Pancreas (tissue), 10 donors: ENCODE results near the gene MXRA7. TPM values are rescaled to one million over a fixed set of nuclear protein-coding genes. Genes with fewer than 3 reads are reported as not detected.

Experiments
- ATAC-seq, 4 donors: fragments of 200-7000 bp; cut with Tn5 transposase; one replicate each; pipeline versions ENCODE4 v1.8.0 to v1.9.1; 2020; ENCODE audit warnings: mild to moderate bottlenecking in 4 of 4, moderate library complexity in 4 of 4
- DNase-seq, 6 donors: peaks; one replicate each; pipeline ENCODE4 v3.0.0-alpha.2; 2020
- FAIRE-seq: peaks from 2 replicates; lab custom pipeline; 2012; peaks lifted over from hg19 to GRCh38; lab: Jason Lieb, UNC
- H3K27ac ChIP-seq, 4 donors: fragments of 200-600 bp; sonication (generic); 1 replicate in 3 of 4; 2 replicates in 1 of 4; pipeline versions ENCODE4 v1.5.0 to v1.8.0; 2020
- H3K27me3 ChIP-seq, 4 donors: fragments of 200-600 bp; one replicate each; pipeline ENCODE4 v1.8.0; 2021
- H3K36me3 ChIP-seq, 3 donors: fragments of 200-600 bp; sonication (generic) in 1 of 3; one replicate each; pipeline versions ENCODE4 v1.5.0 to v1.8.0; 2020 to 2021
- H3K4me1 ChIP-seq, 3 donors: fragments of 200-600 bp; one replicate each; pipeline ENCODE4 v1.8.0; 2021
- H3K4me3 ChIP-seq, 4 donors: fragments of 200-600 bp; sonication (generic) in 2 of 4; one replicate each; pipeline versions ENCODE4 v1.5.0 to v1.8.0; 2020 to 2021
- H3K9me3 ChIP-seq, 4 donors: fragments of 200-600 bp; one replicate each; pipeline ENCODE4 v1.8.0; 2021
- CTCF ChIP-seq, 4 donors: fragments of 200-600 bp; sonication (generic) in 3 of 4; IDR thresholded peaks; one replicate each; pipeline versions ENCODE4 v1.5.0 to v1.8.0; 2021; ENCODE audit warnings: antibody characterized with exemption in 4 of 4
- WGBS, 2 donors: extraction: QIAGEN DNeasy Blood & Tissue Kit; methylation state at CpG; one replicate each; pipeline ENCODE4 v1.1.7; 2013; 5-methylcytosine and 5-hydroxymethylcytosine counted together
- intact Hi-C, 3 donors: fragments of 100-400 bp; cut with DNase I; formaldehyde crosslinking; loops; one replicate each; pipeline versions ENCODE4 v1.11.1 to v1.14.2; 2022
- microRNA-seq, 2 donors: library from miRNA; unstranded; fragments of <30 nt; microRNA quantifications; one replicate each; pipeline versions ENCODE4 to v1.1.0, GENCODE V29; 2019 to 2020
- polyA plus RNA-seq, 2 donors: library from polyadenylated mRNA; stranded (reverse); fragments of 200-250 nt; gene quantifications; one replicate each; pipeline ENCODE4 v1.2.3, GENCODE V29; 2013
- total RNA-seq, 6 donors: library from RNA; stranded (reverse); fragmentation: NEBNext Ultra II Directional in 4 of 6; extraction: Animal tissue kit (Norgen Biotek cat#: 25700) in 4 of 6; gene quantifications; one replicate each; pipeline versions ENCODE4 v1.2.1 to v1.2.4, GENCODE V29; 2021 to 2023
- donor health status: healthy with polysubstance abuse.
- donor health status: DM: no; HTN: no; CAD: no; lungs with moderate emphysema.
- donor health status: DM: no; HTN: no; CAD: no.
- donor health status: control.
- donor health status: control.
- donor health status: Bipolar disorder and iron deficiency.
- donor health status: DM: yes; HTN: yes; CAD: no.
- donor health status: DM: no; HTN: no; CAD: no.
- donor health status: DM: no; HTN: no; CAD: no.
- donor health status: DM: yes; HTN: yes; CAD: no.

Gene MXRA7
- total and polyA plus RNA-seq, 8 donors, result 32.0 to 137 (median 44.7) TPM

GRCh38 chr17:76633628-76634328 is 77.0 kb downstream of the MXRA7 start:
- no peak for FAIRE-seq
- Histone ChIP-seq H3K4me3 (no peak overlapping the region), H3K4me1 (no peaks in the 10 kb centered on the region), H3K27ac (no peak overlapping the region), H3K36me3 (no peaks in the 10 kb centered on the region), H3K27me3 (no peaks in the 10 kb centered on the region), H3K9me3 (no peaks in the 10 kb centered on the region)
- TF ChIP-seq CTCF (IDR thresholded peaks at IDR 0.05), result no peak
- ATAC-seq, result peak in 1 of 4 donors; percentile 61
- DNase-seq, result no peak
- 80 to 82% methylated on average over 14 of the region's 14 CpGs for WGBS, 2 donors
- intact Hi-C loops, result no loop called here

- Histone ChIP-seq H3K27me3 (no peaks in the 10 kb centered on the region), H3K27ac (no peak overlapping the region), H3K36me3 (no peaks in the 10 kb centered on the region), H3K4me1 (no peaks in the 10 kb centered on the region), H3K4me3 (no peak overlapping the region), H3K9me3 (no peaks in the 10 kb centered on the region)
- TF ChIP-seq CTCF (IDR thresholded peaks at IDR 0.05), result no peak
- peak in 3 of 4 donors; percentile 27 to 67 (median 67) for ATAC-seq
- intact Hi-C loops, result no loop called here
- WGBS, 2 donors, result 74 to 80% methylated on average over 10 of the region's 10 CpGs
- no peak for DNase-seq
- FAIRE-seq, result no peak
Observed at GRCh38 chr17:76631821-76632565, 78.8 kb downstream of the MXRA7 start.

GRCh38 chr17:76630151-76630550 is 80.6 kb downstream of the MXRA7 start:
- H3K4me3 ChIP-seq, result no peak overlapping the region
- no peaks in the 10 kb centered on the region for H3K9me3 ChIP-seq
- 62 to 70% methylated on average over 6 of the region's 6 CpGs for WGBS, 2 donors
- DNase-seq (no peak), FAIRE-seq (no peak), ATAC-seq (no peak)
- H3K27me3 ChIP-seq, result no peaks in the 10 kb centered on the region
- TF ChIP-seq CTCF (IDR thresholded peaks at IDR 0.05), result no peak
- H3K27ac ChIP-seq, result no peak overlapping the region
- no peaks in the 10 kb centered on the region for H3K4me1 ChIP-seq
- intact Hi-C loops, result no loop called here
- H3K36me3 ChIP-seq, result no peaks in the 10 kb centered on the region

Small RNA genes lying within 50 kb of the gene (microRNA-seq; reads per million reads assigned to microRNA genes)
- 0 to 0.39 reads per million in 2 donors for gene MIR636

Other genes with a start within 250 kb of the MXRA7 start
- gene AANAT, start 243.4 kb downstream of the MXRA7 start, total RNA-seq, result under 1 TPM in 1 of 6 donors, not detected in 5; 0.16 TPM
- under 1 TPM in 1 of 2 donors, not detected in 1; 0.23 TPM for gene AANAT, start 243.4 kb downstream of the MXRA7 start, polyA plus RNA-seq
- 10 to 100 TPM; 19.0 to 50.1 (median 22.4) TPM for gene RHBDF2, start 209.5 kb downstream of the MXRA7 start, total RNA-seq
- gene RHBDF2, start 209.5 kb downstream of the MXRA7 start, polyA plus RNA-seq, result 10 to 100 TPM; 18.0 to 41.8 TPM
- gene CYGB, start 173.3 kb downstream of the MXRA7 start, total RNA-seq, result 10 to 100 TPM in 1 of 6 donors, 1 to 10 TPM in 5; 2.6 to 15.7 (median 6.5) TPM
- 10 to 100 TPM in 1 of 2 donors, 1 to 10 TPM in 1; 9.8 to 10.3 TPM for gene CYGB, start 173.3 kb downstream of the MXRA7 start, polyA plus RNA-seq
- gene PRCD, start 170.9 kb downstream of the MXRA7 start, total RNA-seq, result 1 to 10 TPM in 2 of 6 donors, under 1 TPM in 4; 0.55 to 3.0 (median 0.84) TPM
- 1 to 10 TPM; 5.2 to 7.3 TPM for gene PRCD, start 170.9 kb downstream of the MXRA7 start, polyA plus RNA-seq
- 10 to 100 TPM in 1 of 6 donors, 1 to 10 TPM in 5; 5.0 to 11.4 (median 5.9) TPM for gene ST6GALNAC2, start 125.1 kb downstream of the MXRA7 start, total RNA-seq
- gene ST6GALNAC2, start 125.1 kb downstream of the MXRA7 start, polyA plus RNA-seq, result 10 to 100 TPM in 1 of 2 donors, 1 to 10 TPM in 1; 8.1 to 15.0 TPM
- 1 to 10 TPM in 3 of 6 donors, under 1 TPM in 3; 0.35 to 4.9 (median 1.3) TPM for gene ST6GALNAC1, start 67.2 kb downstream of the MXRA7 start, total RNA-seq
- 1 to 10 TPM in 1 of 2 donors, under 1 TPM in 1; 0.34 to 1.5 TPM for gene ST6GALNAC1, start 67.2 kb downstream of the MXRA7 start, polyA plus RNA-seq
- gene JMJD6, start 15.6 kb upstream of the MXRA7 start, total RNA-seq, result 10 to 100 TPM; 12.4 to 18.2 (median 15.1) TPM
- gene JMJD6, start 15.6 kb upstream of the MXRA7 start, polyA plus RNA-seq, result 10 to 100 TPM; 30.3 to 54.0 TPM
- gene METTL23, start 15.9 kb upstream of the MXRA7 start, total RNA-seq, result 10 to 100 TPM; 14.4 to 23.4 (median 19.9) TPM
- gene METTL23, start 15.9 kb upstream of the MXRA7 start, polyA plus RNA-seq, result 10 to 100 TPM; 23.2 to 34.1 TPM
- 10 to 100 TPM; 41.6 to 87.0 (median 62.1) TPM for gene SRSF2, start 26.4 kb upstream of the MXRA7 start, total RNA-seq
- 100 to 1,000 TPM in 1 of 2 donors, 10 to 100 TPM in 1; 74.5 to 144 TPM for gene SRSF2, start 26.4 kb upstream of the MXRA7 start, polyA plus RNA-seq
- 10 to 100 TPM in 3 of 6 donors, 1 to 10 TPM in 3; 8.3 to 14.6 (median 10.1) TPM for gene MFSD11, start 27.2 kb upstream of the MXRA7 start, total RNA-seq
- 10 to 100 TPM in 1 of 2 donors, 1 to 10 TPM in 1; 5.9 to 13.4 TPM for gene MFSD11, start 27.2 kb upstream of the MXRA7 start, polyA plus RNA-seq
- under 1 TPM in 5 of 6 donors, not detected in 1; 0.21 to 0.38 (median 0.25) TPM for gene MGAT5B, start 157.4 kb upstream of the MXRA7 start, total RNA-seq
- 1 to 10 TPM in 1 of 2 donors, under 1 TPM in 1; 0.23 to 1.2 TPM for gene MGAT5B, start 157.4 kb upstream of the MXRA7 start, polyA plus RNA-seq